ENCODE results near the gene EDC3.

DNA sequence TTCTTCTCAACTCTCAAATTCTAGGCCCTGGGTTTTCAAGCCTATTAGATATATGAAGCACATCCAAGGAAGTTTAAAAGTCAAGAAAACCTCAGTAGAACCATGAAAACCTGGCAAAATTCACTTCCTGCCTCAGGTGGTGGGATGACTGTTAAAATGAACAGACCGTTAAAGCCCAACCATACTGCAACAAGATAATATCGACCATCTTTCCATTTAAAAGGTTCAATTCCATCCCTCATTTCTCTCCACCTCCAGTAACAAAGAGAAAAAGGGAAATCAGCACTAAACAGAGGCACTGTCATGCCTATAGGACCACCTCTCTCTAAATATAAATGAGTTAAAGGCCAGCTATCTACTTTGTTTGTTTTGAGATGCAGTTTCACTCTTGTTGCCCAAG, 31.2 kb downstream of the EDC3 start:
- TF ChIP-seq TAF1 (IDR thresholded peaks at IDR 0.05; ENCODE audit: low read depth) = no peak
- TF ChIP-seq RAD21 (conservative IDR thresholded peaks at IDR 0.05) = no peak
- no peak for TF ChIP-seq CTCF (IDR thresholded peaks at IDR 0.05; ENCODE audit: poor library complexity, severe bottlenecking)

Data from neural cell (in vitro differentiated cells).